DND-41 (cell line): Measurements from ENCODE around the gene SPATS2.

ENCODE experiments used
- ATAC-seq: fragments of 200-7000 bp; cut with Tn5 transposase; 3 replicates; pipeline ENCODE4 v1.9.1; 2021; ENCODE audit warnings: low read depth; ENCODE audit not compliant: insufficient read depth
- DNase-seq: peaks from one replicate; pipeline ENCODE4 v3.0.0-alpha.2; 2020
- H2AFZ ChIP-seq: 2 replicates; pipeline ENCODE4 v1.6.0; 2012; ENCODE audit warnings: low read depth, low read length
- H3K27ac ChIP-seq: 2 replicates; pipeline ENCODE4 v1.5.1; 2012; ENCODE audit warnings: low read length, inconsistent platforms
- H3K27me3 ChIP-seq: fragments of 200-600 bp; sonication (generic); 2 replicates; pipeline ENCODE4 v1.6.0; 2012; ENCODE audit warnings: low read length, mild to moderate bottlenecking, inconsistent platforms; ENCODE audit not compliant: insufficient read depth, poor library complexity
- H3K36me3 ChIP-seq: 2 replicates; pipeline ENCODE4 v1.5.1; 2012; ENCODE audit warnings: low read length, inconsistent platforms; ENCODE audit not compliant: insufficient read depth
- H3K4me1 ChIP-seq: 2 replicates; pipeline ENCODE4 v1.5.1; 2012; ENCODE audit warnings: mild to moderate bottlenecking, low read length; ENCODE audit not compliant: insufficient read depth
- H3K4me2 ChIP-seq: 2 replicates; pipeline ENCODE4 v1.6.0; 2012; ENCODE audit warnings: mild to moderate bottlenecking, moderate library complexity, low read length, inconsistent platforms; ENCODE audit not compliant: insufficient read depth
- H3K4me3 ChIP-seq, 2 experiments: fragments of 200-600 bp in 1 of 2; shearing (Covaris generic) in 1 of 2; 2 replicates each; pipeline ENCODE4 v1.5.1; 2012 to 2016; ENCODE audit warnings: inconsistent platforms in 2 of 2, low read length in 2 of 2, mild to moderate bottlenecking in 2 of 2, low read depth in 1 of 2, moderate library complexity in 1 of 2
- H3K79me2 ChIP-seq: 2 replicates; pipeline ENCODE4 v1.6.0; 2012; ENCODE audit warnings: low read length, inconsistent platforms; ENCODE audit not compliant: insufficient read depth
- H3K9ac ChIP-seq: 2 replicates; pipeline ENCODE4 v1.6.0; 2012; ENCODE audit warnings: low read depth, mild to moderate bottlenecking, inconsistent platforms, low read length, moderate library complexity
- H3K9me3 ChIP-seq: 2 replicates; pipeline ENCODE4 v1.5.1; 2012; ENCODE audit warnings: low read length, moderate library complexity, mild to moderate bottlenecking, inconsistent platforms; ENCODE audit not compliant: insufficient read depth, severe bottlenecking
- H4K20me1 ChIP-seq: 2 replicates; pipeline ENCODE4 v1.6.0; 2012; ENCODE audit warnings: low read length; ENCODE audit not compliant: insufficient read depth
- EZH2 ChIP-seq: IDR thresholded peaks from 3 replicates; pipeline ENCODE4 v1.6.1; 2012; ENCODE audit warnings: borderline replicate concordance, low read depth, mild to moderate bottlenecking, moderate library complexity, low read length, inconsistent platforms; ENCODE audit not compliant: severe bottlenecking
- TF ChIP-seq, protein P1 (sequence below): IDR thresholded peaks from 2 replicates; pipeline ENCODE4 v1.5.1; 2012; ENCODE audit warnings: borderline replicate concordance, low read length, moderate library complexity, mild to moderate bottlenecking; ENCODE audit not compliant: poor library complexity, severe bottlenecking; ENCODE audit errors: extremely low read depth

The SPATS2 gene

DNA sequence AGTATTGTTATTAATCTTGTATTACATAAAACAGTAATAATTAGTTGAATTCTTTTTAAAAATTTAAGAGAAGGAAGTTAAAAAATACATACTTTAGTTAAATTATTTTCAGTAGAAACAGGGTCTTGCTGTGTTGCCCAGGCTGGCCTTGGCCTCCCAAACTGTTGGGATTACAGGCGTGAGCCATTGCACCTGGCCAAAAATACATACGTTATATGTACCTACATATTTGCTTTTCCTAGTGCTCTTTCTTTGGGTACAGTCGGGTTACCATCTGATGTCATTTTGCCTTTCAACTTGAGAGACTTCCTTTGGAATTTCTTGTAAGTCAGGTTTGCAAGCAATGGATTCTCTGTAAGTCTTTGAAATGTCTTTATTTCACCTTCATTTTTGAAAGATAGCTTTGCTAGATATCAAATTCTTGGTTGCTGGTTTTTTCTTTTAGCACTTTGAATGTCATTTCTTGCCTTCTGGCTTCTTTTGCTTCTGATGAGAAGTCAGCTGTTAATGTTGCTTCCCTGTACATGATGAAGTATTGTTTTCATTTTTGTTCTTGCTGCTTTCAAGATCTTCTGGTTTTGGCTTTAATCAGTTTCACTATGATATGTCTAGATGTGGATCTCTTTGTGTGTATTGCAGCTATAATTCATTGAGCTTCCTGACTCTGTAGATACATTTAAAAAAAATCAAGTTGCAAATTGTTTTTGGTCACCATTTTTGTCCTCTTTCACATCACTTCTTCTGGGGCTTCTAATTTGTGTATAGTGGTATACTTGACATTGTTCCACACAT lies 84.4 kb downstream of the SPATS2 start:
- TF ChIP-seq, protein P1, sequence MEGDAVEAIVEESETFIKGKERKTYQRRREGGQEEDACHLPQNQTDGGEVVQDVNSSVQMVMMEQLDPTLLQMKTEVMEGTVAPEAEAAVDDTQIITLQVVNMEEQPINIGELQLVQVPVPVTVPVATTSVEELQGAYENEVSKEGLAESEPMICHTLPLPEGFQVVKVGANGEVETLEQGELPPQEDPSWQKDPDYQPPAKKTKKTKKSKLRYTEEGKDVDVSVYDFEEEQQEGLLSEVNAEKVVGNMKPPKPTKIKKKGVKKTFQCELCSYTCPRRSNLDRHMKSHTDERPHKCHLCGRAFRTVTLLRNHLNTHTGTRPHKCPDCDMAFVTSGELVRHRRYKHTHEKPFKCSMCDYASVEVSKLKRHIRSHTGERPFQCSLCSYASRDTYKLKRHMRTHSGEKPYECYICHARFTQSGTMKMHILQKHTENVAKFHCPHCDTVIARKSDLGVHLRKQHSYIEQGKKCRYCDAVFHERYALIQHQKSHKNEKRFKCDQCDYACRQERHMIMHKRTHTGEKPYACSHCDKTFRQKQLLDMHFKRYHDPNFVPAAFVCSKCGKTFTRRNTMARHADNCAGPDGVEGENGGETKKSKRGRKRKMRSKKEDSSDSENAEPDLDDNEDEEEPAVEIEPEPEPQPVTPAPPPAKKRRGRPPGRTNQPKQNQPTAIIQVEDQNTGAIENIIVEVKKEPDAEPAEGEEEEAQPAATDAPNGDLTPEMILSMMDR = no peak
- TF ChIP-seq EZH2 = no peak
- ATAC-seq = no peak
- H3K79me2 ChIP-seq = peaks cover 20% of the 10 kb centered on the region

DNA sequence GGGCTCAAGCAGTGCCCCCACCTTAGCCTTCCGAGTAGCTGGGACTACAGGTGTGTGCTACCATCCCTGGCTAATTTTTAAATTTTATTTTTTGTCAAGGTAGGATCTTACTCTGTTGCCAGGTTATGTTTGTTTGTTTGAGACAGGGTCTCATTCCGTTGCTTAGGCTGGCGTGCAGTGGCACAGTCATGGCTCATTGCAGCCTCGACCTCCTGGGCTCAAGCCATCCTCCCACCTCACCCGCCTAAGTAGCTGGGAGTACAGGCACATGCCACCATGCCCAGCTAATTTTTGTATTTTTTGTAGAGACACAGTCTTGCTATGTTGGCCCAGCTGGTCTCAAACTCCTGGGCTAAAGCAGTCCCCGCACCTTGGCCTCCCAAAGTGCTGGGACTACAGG lies 88.2 kb downstream of the SPATS2 start:
- no peaks in the 10 kb centered on the region for H3K4me1 ChIP-seq
- no peak for ATAC-seq
- no peaks in the 10 kb centered on the region for H3K27me3 ChIP-seq
- H4K20me1 ChIP-seq = peaks cover 7% of the 10 kb centered on the region; the same call in 1 of the 2 replicates
- H3K79me2 ChIP-seq = peaks cover 25% of the 10 kb centered on the region
- no peaks in the 10 kb centered on the region for H3K9me3 ChIP-seq
- no peak for DNase-seq
- no peak overlapping the region for H2AFZ ChIP-seq
- H3K4me2 ChIP-seq = no peak overlapping the region
- TF ChIP-seq EZH2 = no peak
- TF ChIP-seq, protein P1 = no peak
- H3K4me3 ChIP-seq = no peak overlapping the region
- no peak overlapping the region for H3K27ac ChIP-seq
- peaks cover under 1% of the 10 kb centered on the region; the same call in 1 of the 2 replicates for H3K36me3 ChIP-seq
- no peak overlapping the region for H3K9ac ChIP-seq

More for the DNA sequence above, 84.4 kb downstream of the SPATS2 start:
- no peak overlapping the region for H3K27ac ChIP-seq
- no peak overlapping the region for H3K4me3 ChIP-seq
- H2AFZ ChIP-seq = no peak overlapping the region
- H3K27me3 ChIP-seq = no peaks in the 10 kb centered on the region
- no peaks in the 10 kb centered on the region for H3K4me1 ChIP-seq
- no peak overlapping the region for H3K9ac ChIP-seq
- no peak overlapping the region for H3K4me2 ChIP-seq
- peaks cover 4% of the 10 kb centered on the region for H3K9me3 ChIP-seq
- H4K20me1 ChIP-seq = peaks cover 7% of the 10 kb centered on the region; the same call in 1 of the 2 replicates
- no peak for DNase-seq
- H3K36me3 ChIP-seq = no peaks in the 10 kb centered on the region

DNA sequence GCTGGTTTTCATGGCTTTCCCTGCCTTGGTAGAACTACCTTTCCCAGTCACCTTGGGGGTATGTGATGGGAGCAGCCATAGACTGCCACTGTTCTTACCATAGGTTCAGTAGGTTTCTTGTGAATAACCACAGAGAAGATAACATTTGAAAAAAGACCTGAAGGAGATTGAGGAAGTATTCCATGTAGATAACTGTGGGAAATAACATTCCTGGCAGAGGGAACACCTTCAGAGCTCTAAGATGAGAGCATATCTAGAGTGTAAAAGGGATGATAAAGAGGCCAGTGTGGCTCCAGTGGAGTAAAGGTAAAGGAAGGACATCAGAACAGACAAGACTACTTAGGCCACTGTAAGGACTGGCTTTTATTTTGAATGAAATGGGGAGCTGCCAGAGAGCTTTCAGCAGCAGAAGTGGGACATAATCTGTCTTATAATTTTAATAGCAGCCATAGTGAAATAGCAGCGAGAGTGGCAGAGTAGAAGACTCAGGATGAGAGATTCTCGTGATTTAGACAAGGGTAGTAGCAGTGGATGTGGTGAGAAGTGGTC lies 88.9 kb downstream of the SPATS2 start:
- Histone ChIP-seq H3K4me2 (no peak overlapping the region), H4K20me1 (peaks cover 7% of the 10 kb centered on the region; the same call in 1 of the 2 replicates), H3K4me3 (no peak overlapping the region), H3K27me3 (no peaks in the 10 kb centered on the region), H3K9me3 (no peaks in the 10 kb centered on the region), H3K9ac (no peak overlapping the region), H3K36me3 (peaks cover 4% of the 10 kb centered on the region; the same call in 1 of the 2 replicates), H3K79me2 (peaks cover 23% of the 10 kb centered on the region), H2AFZ (no peak overlapping the region), H3K4me1 (no peaks in the 10 kb centered on the region), H3K27ac (no peak overlapping the region)
- TF ChIP-seq, protein P1 = no peak
- TF ChIP-seq EZH2 = no peak
- DNase-seq (no peak), ATAC-seq (no peak)
